Subcutaneous adipose tissue (tissue), 4 donors: Measurements from ENCODE around the gene CTU2. TPM values are rescaled to one million over a fixed set of nuclear protein-coding genes. Genes with fewer than 3 reads are reported as not detected.

Experiments used
- total RNA-seq, 4 donors: library from RNA; depleted of rRNA; stranded (reverse); fragments of >200 nt; gene quantifications; one replicate each; pipeline ENCODE4 v1.1.0, GENCODE V29; 2016
- TF ChIP-seq, protein P1 (sequence below): fragments of 450-650 bp; IDR thresholded peaks from one replicate; pipeline ENCODE4 v1.5.1; 2016; ENCODE audit warnings: low read depth, mild to moderate bottlenecking, control low read depth, antibody characterized with exemption, moderate library complexity

The CTU2 gene
- total RNA-seq, 4 donors from 2014 or later = 3.2 to 6.0 (median 4.8) TPM

DNA sequence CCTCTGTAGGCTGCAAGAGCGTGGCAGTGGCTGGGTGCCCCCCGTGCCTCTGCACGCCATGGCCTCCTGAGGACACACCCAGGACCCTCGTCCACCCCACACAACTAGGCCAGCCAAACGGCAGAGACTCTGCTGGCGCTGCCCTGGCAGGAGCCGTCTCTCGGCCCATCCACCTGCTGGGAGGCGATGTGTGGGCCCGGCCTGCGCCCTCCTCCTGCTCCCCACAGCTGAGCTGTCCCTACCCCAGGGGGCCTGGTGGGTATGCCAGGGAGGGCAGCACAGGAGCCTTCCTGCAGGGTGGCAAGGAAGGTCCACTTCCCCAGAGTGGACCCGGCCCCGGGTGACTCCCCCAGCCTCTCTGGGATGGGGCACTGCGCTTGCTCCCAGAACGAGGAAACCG is 7.1 kb upstream of the CTU2 start:
- TF ChIP-seq, protein P1, sequence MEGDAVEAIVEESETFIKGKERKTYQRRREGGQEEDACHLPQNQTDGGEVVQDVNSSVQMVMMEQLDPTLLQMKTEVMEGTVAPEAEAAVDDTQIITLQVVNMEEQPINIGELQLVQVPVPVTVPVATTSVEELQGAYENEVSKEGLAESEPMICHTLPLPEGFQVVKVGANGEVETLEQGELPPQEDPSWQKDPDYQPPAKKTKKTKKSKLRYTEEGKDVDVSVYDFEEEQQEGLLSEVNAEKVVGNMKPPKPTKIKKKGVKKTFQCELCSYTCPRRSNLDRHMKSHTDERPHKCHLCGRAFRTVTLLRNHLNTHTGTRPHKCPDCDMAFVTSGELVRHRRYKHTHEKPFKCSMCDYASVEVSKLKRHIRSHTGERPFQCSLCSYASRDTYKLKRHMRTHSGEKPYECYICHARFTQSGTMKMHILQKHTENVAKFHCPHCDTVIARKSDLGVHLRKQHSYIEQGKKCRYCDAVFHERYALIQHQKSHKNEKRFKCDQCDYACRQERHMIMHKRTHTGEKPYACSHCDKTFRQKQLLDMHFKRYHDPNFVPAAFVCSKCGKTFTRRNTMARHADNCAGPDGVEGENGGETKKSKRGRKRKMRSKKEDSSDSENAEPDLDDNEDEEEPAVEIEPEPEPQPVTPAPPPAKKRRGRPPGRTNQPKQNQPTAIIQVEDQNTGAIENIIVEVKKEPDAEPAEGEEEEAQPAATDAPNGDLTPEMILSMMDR = no peak

GRCh38 chr16:88700322-88700635 is 6.0 kb upstream of the CTU2 start:
- TF ChIP-seq, protein P1 = no peak

DNA sequence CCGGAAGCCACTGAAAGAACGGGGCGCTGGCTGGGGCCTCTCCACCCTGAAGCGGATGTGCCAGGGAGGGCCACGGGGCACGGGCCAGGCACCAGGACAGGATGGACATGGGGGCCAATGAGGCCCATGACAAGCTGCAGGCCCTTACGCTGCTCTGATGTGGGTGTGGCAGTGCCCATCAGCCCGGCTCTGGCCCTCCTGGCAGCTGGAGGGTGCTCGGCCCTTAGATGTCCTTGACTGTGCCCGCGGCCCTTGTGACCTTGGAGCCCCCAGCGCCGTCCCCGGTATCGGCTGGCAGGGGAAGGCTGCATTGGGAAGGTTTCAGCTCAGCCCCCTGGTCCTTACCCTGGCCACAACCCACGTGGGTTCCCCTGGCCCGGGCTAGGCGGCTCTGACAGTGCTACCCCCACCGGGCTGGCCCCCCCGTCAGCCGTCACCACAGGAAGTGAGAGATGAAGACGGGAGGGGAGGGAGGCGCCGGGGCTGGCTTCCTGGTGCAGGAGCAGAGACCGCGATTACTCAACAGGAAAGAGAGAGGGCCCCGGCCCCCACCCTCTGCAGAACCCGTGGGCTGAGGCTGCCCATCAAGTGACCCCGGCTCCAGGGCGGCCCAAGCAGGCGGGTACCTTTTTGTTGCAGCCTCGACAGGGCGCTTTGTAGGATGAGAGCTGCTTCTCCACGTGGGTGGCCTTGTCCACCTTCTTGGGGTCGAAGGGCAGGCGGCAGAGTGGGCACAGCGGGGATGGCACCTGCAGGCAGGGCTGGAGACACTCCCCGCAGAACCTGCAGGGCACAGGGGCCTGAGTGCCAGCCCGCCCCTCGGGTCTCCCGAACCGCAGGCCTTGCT is 5.4 kb upstream of the CTU2 start:
- TF ChIP-seq, protein P1 = no peak

GRCh38 chr16:88701581-88702370 is 4.5 kb upstream of the CTU2 start:
- TF ChIP-seq, protein P1 = no peak

GRCh38 chr16:88702371-88703210 is 3.7 kb upstream of the CTU2 start:
- TF ChIP-seq, protein P1 = no peak

DNA sequence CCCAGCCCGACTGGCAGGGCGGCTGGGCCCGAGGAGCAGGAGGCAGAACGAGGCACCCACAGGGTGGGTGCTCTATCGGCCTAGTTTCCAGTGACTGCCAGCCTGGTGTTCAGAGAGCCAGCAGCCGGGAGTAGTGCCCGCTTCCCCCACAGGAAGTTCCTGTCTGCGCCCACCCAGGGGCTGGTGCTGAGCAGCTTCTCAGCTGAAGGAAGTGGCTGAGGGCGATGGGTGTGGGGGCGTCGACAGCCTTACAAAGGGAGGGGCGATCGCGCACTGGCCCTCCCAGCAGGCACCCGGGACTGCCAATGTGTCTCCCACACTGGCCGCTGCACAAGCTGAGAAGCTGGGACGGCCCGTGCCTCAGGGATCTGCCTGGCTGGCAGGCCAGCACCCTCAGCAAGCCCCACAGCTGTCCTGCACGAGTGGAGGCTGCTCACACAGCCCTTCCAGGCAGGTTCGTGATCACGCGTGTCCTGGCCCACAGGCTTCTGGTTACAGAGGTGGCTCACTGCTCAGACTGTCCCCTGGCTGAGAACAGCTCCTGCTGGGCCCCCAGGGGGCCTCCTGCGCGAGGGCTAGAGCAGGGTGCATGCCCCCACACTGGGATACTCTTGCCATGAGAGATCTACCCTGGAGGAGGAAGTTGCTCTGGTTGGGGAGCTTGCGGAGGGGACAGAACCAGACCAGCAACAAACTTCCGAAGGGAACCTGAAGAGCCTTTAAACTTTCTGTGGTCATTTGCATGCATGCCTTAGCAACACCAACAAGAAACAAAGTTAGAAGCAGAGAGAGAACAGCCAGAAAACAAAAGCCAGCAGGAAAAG is 2.6 kb upstream of the CTU2 start:
- TF ChIP-seq, protein P1 = no peak
